DOHH2 (cell line): ENCODE measurements around the gene C9orf40.

Experiments used
- H3F3A ChIP-seq: fragments of 200-600 bp; sonication (generic), shearing (Covaris generic); 2 replicates; pipeline ENCODE4 v1.6.0; 2016; ENCODE audit warnings: antibody characterized with exemption, mild to moderate bottlenecking; ENCODE audit not compliant: control insufficient read depth, insufficient read depth
- H3K27ac ChIP-seq: fragments of 200-600 bp; sonication (generic); 2 replicates; pipeline ENCODE4 v1.5.1; 2014; ENCODE audit warnings: low read depth, mild to moderate bottlenecking, low read length, moderate library complexity
- H3K27me3 ChIP-seq: fragments of 200-600 bp; sonication (generic); 2 replicates; pipeline ENCODE4 v1.6.1; 2014; ENCODE audit warnings: mild to moderate bottlenecking, low read length, mixed read lengths; ENCODE audit not compliant: control insufficient read depth
- H3K36me3 ChIP-seq: fragments of 200-600 bp; sonication (generic); 2 replicates; pipeline ENCODE4 v1.6.1; 2014; ENCODE audit warnings: mild to moderate bottlenecking, low read length, moderate library complexity, mixed read lengths; ENCODE audit not compliant: control insufficient read depth
- H3K4me1 ChIP-seq: fragments of 200-600 bp; sonication (generic); 2 replicates; pipeline ENCODE4 v1.6.1; 2014; ENCODE audit warnings: mild to moderate bottlenecking, low read length, mixed read lengths; ENCODE audit not compliant: control insufficient read depth
- H3K4me2 ChIP-seq: fragments of 200-600 bp; sonication (generic); 2 replicates; pipeline ENCODE4 v1.6.0; 2014; ENCODE audit warnings: mild to moderate bottlenecking, low read length, moderate library complexity
- H3K4me3 ChIP-seq: fragments of 200-600 bp; sonication (generic); 2 replicates; pipeline ENCODE4 v1.5.1; 2014; ENCODE audit warnings: mild to moderate bottlenecking, low read length, mixed read lengths
- H3K79me2 ChIP-seq: fragments of 200-600 bp; sonication (generic); 2 replicates; pipeline ENCODE4 v1.6.1; 2014; ENCODE audit warnings: mild to moderate bottlenecking, low read length, mixed read lengths; ENCODE audit not compliant: control insufficient read depth
- H3K9me2 ChIP-seq: fragments of 200-600 bp; sonication (generic); replicated peaks from 2 replicates; pipeline ENCODE4 v1.6.1; 2014; ENCODE audit warnings: mild to moderate bottlenecking, low read length, mixed read lengths; ENCODE audit not compliant: control insufficient read depth
- H3K9me3 ChIP-seq: fragments of 200-600 bp; sonication (generic); 2 replicates; pipeline ENCODE4 v1.6.1; 2014; ENCODE audit warnings: antibody characterized with exemption, low read length, mixed read lengths; ENCODE audit not compliant: control insufficient read depth, insufficient read depth
- H4K20me1 ChIP-seq: fragments of 200-600 bp; sonication (generic); 2 replicates; pipeline ENCODE4 v1.6.0; 2014; ENCODE audit warnings: low read depth, mild to moderate bottlenecking, antibody characterized with exemption, low read length, moderate library complexity; ENCODE audit not compliant: control insufficient read depth, insufficient read depth
- CTCF ChIP-seq: fragments of 200-600 bp; sonication (generic); IDR thresholded peaks from one replicate; pipeline ENCODE4 v1.5.1; 2014; ENCODE audit warnings: antibody characterized with exemption, mild to moderate bottlenecking, low read depth, low read length; ENCODE audit not compliant: poor library complexity, severe bottlenecking
- EZH2phosphoT487 ChIP-seq: fragments of 200-600 bp; sonication (generic); IDR thresholded peaks from 2 replicates; pipeline ENCODE4 v1.6.1; 2017; ENCODE audit warnings: borderline replicate concordance, mild to moderate bottlenecking, antibody characterized with exemption, low read length, moderate library complexity, mixed read lengths

The C9orf40 gene

GRCh38 chr9:74942801-74943200, 9.9 kb downstream of the C9orf40 start:
- Histone ChIP-seq H4K20me1 (peaks cover 4% of the 10 kb centered on the region; the same call in 1 of the 2 replicates), H3K4me1 (no peaks in the 10 kb centered on the region), H3K4me3 (no peak overlapping the region), H3K9me3 (no peaks in the 10 kb centered on the region), H3K79me2 (no peaks in the 10 kb centered on the region), H3K27me3 (no peaks in the 10 kb centered on the region), H3K4me2 (no peak overlapping the region), H3K27ac (no peak overlapping the region), H3K9me2 (no peaks in the 10 kb centered on the region), H3K36me3 (peaks cover 23% of the 10 kb centered on the region), H3F3A (peaks cover 9% of the 10 kb centered on the region)
- no peak for TF ChIP-seq EZH2phosphoT487
- TF ChIP-seq CTCF: no peak

- Histone ChIP-seq H3K36me3 (peaks cover 2% of the 10 kb centered on the region; the same call in 1 of the 2 replicates), H3K27ac (no peak overlapping the region), H3K9me3 (no peaks in the 10 kb centered on the region), H3K9me2 (no peaks in the 10 kb centered on the region), H3K4me3 (no peak overlapping the region), H3F3A (no peaks in the 10 kb centered on the region), H4K20me1 (no peaks in the 10 kb centered on the region; the same call in 1 of the 2 replicates), H3K4me2 (no peak overlapping the region), H3K79me2 (no peaks in the 10 kb centered on the region), H3K27me3 (no peaks in the 10 kb centered on the region), H3K4me1 (no peaks in the 10 kb centered on the region)
- TF ChIP-seq CTCF (no peak), EZH2phosphoT487 (no peak)
Observed at GRCh38 chr9:74940600-74940999, 12.1 kb downstream of the C9orf40 start.

GRCh38 chr9:74935008-74935407, 17.7 kb downstream of the C9orf40 start:
- Histone ChIP-seq H3K79me2 (no peaks in the 10 kb centered on the region), H3K36me3 (no peaks in the 10 kb centered on the region), H3K4me2 (no peak overlapping the region), H3K4me1 (no peaks in the 10 kb centered on the region), H3K27me3 (no peaks in the 10 kb centered on the region), H4K20me1 (no peaks in the 10 kb centered on the region), H3K27ac (no peak overlapping the region), H3K4me3 (no peak overlapping the region), H3K9me2 (no peaks in the 10 kb centered on the region), H3K9me3 (no peaks in the 10 kb centered on the region), H3F3A (no peaks in the 10 kb centered on the region)
- TF ChIP-seq EZH2phosphoT487: no peak

GRCh38 chr9:74921737-74922136, 31.0 kb downstream of the C9orf40 start:
- Histone ChIP-seq H4K20me1 (no peaks in the 10 kb centered on the region), H3F3A (no peaks in the 10 kb centered on the region), H3K27ac (no peak overlapping the region), H3K4me3 (no peak overlapping the region), H3K27me3 (no peaks in the 10 kb centered on the region), H3K9me3 (no peaks in the 10 kb centered on the region), H3K4me1 (no peaks in the 10 kb centered on the region), H3K36me3 (no peaks in the 10 kb centered on the region), H3K4me2 (no peak overlapping the region), H3K9me2 (no peaks in the 10 kb centered on the region), H3K79me2 (no peaks in the 10 kb centered on the region)
- TF ChIP-seq EZH2phosphoT487 (no peak), CTCF (no peak)
